ENCODE data around the gene NOA1.

- TF ChIP-seq FOXP2 (optimal IDR thresholded peaks at IDR 0.05; ENCODE audit: borderline replicate concordance, extremely low read depth, extremely low read length, insufficient read depth), result peak; percentile 73
- no peak for TF ChIP-seq POLR2AphosphoS5 (IDR thresholded peaks at IDR 0.05; ENCODE audit: low read depth, low read length)
- no peak for TF ChIP-seq TAF1 (IDR thresholded peaks at IDR 0.05; ENCODE audit: borderline replicate concordance, insufficient read depth, low read length)
- TF ChIP-seq SIN3A (IDR thresholded peaks at IDR 0.05; ENCODE audit: borderline replicate concordance, insufficient read depth, low read length), result peak; percentile 95; the same call in 1 of the 2 replicates
These were observed 19.3 kb downstream of the NOA1 start for GRCh38 chr4:56958111-56958517.

Measured in PFSK-1 (cell line).